ENCODE results near the gene RDH16. TPM values are rescaled to one million over a fixed set of nuclear protein-coding genes. Genes with fewer than 3 reads are reported as not detected.

The RDH16 gene
- total and polyA plus RNA-seq, 4 donors: 12.9 to 382 (median 219) TPM

DNA sequence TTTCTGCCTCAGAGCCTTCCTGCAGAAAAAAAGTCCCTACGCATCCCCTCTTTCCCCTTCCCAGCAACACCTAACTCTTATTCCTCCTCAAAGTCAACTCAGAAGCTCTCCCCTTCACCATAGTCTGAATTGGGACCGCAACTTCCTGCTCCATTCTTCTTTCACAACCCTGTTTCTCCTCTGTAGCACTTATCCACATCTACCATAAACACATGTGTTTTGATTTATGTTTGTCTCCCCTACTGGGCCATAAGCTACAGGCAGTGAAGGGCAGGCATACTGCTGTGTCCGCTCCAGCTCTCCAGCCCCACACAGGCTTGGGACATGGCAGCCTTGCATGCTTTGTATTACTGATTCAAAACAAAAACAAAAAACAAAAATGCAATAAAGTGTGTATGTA is 29.1 kb downstream of the RDH16 start:
- no peaks in the 10 kb centered on the region for H3K36me3 ChIP-seq (ENCODE audit: control insufficient read depth in 4 of 4, insufficient read depth in 3 of 4, low read depth in 1 of 4, low read length in 3 of 4)
- TF ChIP-seq RXRA (IDR thresholded peaks at IDR 0.05) (no peak), EGR1 (IDR thresholded peaks at IDR 0.05; ENCODE audit: low read depth in 2 of 2) (no peak), RAD21 (IDR thresholded peaks at IDR 0.05) (no peak), HNF4G (IDR thresholded peaks at IDR 0.05) (no peak), HNF4A (conservative IDR thresholded peaks at IDR 0.05) (no peak), FOXA1 (IDR thresholded peaks at IDR 0.05) (no peak), JUND (IDR thresholded peaks at IDR 0.05) (no peak), GABPA (IDR thresholded peaks at IDR 0.05 in 1 of 2, conservative IDR thresholded peaks at IDR 0.05 in 1 of 2) (no peak), SP1 (IDR thresholded peaks at IDR 0.05) (no peak)
- TF ChIP-seq, protein P1, sequence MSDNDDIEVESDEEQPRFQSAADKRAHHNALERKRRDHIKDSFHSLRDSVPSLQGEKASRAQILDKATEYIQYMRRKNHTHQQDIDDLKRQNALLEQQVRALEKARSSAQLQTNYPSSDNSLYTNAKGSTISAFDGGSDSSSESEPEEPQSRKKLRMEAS (IDR thresholded peaks at IDR 0.05): no peak
- TF ChIP-seq, protein P2, sequence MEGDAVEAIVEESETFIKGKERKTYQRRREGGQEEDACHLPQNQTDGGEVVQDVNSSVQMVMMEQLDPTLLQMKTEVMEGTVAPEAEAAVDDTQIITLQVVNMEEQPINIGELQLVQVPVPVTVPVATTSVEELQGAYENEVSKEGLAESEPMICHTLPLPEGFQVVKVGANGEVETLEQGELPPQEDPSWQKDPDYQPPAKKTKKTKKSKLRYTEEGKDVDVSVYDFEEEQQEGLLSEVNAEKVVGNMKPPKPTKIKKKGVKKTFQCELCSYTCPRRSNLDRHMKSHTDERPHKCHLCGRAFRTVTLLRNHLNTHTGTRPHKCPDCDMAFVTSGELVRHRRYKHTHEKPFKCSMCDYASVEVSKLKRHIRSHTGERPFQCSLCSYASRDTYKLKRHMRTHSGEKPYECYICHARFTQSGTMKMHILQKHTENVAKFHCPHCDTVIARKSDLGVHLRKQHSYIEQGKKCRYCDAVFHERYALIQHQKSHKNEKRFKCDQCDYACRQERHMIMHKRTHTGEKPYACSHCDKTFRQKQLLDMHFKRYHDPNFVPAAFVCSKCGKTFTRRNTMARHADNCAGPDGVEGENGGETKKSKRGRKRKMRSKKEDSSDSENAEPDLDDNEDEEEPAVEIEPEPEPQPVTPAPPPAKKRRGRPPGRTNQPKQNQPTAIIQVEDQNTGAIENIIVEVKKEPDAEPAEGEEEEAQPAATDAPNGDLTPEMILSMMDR (IDR thresholded peaks at IDR 0.05; ENCODE audit: low read depth, low read length, missing input control): no peak
- no peak overlapping the region for H3K9ac ChIP-seq (ENCODE audit: low read depth in 1 of 2, low read length in 2 of 2)
- DNase-seq (ENCODE audit: low spot score): no peak
- H3K27me3 ChIP-seq (ENCODE audit: control insufficient read depth in 4 of 4, insufficient read depth in 4 of 4, low read length in 3 of 4): no peaks in the 10 kb centered on the region
- no peaks in the 10 kb centered on the region for H3K4me1 ChIP-seq (ENCODE audit: control insufficient read depth in 4 of 4, insufficient read depth in 4 of 4, low read length in 3 of 4)
- H3K4me3 ChIP-seq (ENCODE audit: low read depth in 1 of 3, low read length in 3 of 3): no peak overlapping the region
- H3K27ac ChIP-seq (ENCODE audit: low read depth in 1 of 2, low read length in 2 of 2): no peak overlapping the region
- 65% methylated on average over 3 of the region's 3 CpGs for WGBS
- H3K9me3 ChIP-seq (ENCODE audit: control insufficient read depth in 4 of 4, low read length in 3 of 4): no peaks in the 10 kb centered on the region

DNA sequence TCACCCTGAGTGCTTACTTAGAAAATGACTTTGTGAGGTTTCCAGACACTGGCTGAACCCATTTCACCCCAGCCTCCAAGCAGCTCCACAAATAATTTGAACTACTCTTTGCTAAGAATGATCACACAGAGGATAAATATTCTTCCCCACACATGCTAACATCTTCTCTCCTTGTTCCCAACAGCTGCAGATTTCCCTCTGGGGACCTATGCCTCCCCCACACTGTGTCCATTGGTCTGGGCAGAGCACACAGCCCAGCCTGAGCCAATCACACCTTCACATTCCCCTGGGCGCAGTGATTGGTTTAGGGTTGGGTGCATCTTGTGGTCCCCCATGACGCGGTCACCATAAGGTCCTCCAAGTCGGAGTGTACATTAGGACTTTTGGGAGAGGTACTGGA is 30.1 kb downstream of the RDH16 start:
- Histone ChIP-seq H3K36me3 (ENCODE audit: control insufficient read depth in 4 of 4, insufficient read depth in 3 of 4, low read depth in 1 of 4, low read length in 3 of 4) (no peaks in the 10 kb centered on the region), H3K27ac (ENCODE audit: low read depth in 1 of 2, low read length in 2 of 2) (no peak overlapping the region), H3K4me1 (ENCODE audit: control insufficient read depth in 4 of 4, insufficient read depth in 4 of 4, low read length in 3 of 4) (no peaks in the 10 kb centered on the region), H3K27me3 (ENCODE audit: control insufficient read depth in 4 of 4, insufficient read depth in 4 of 4, low read length in 3 of 4) (no peaks in the 10 kb centered on the region), H3K9me3 (ENCODE audit: control insufficient read depth in 4 of 4, low read length in 3 of 4) (no peaks in the 10 kb centered on the region), H3K4me3 (ENCODE audit: low read depth in 1 of 3, low read length in 3 of 3) (no peak overlapping the region), H3K9ac (ENCODE audit: low read depth in 1 of 2, low read length in 2 of 2) (no peak overlapping the region)
- DNase-seq (ENCODE audit: low spot score): no peak
- 96% methylated on average over 4 of the region's 4 CpGs for WGBS
- TF ChIP-seq, protein P1 (IDR thresholded peaks at IDR 0.05): no peak
- no peak for TF ChIP-seq YY1 (IDR thresholded peaks at IDR 0.05)
- TF ChIP-seq, protein P3, sequence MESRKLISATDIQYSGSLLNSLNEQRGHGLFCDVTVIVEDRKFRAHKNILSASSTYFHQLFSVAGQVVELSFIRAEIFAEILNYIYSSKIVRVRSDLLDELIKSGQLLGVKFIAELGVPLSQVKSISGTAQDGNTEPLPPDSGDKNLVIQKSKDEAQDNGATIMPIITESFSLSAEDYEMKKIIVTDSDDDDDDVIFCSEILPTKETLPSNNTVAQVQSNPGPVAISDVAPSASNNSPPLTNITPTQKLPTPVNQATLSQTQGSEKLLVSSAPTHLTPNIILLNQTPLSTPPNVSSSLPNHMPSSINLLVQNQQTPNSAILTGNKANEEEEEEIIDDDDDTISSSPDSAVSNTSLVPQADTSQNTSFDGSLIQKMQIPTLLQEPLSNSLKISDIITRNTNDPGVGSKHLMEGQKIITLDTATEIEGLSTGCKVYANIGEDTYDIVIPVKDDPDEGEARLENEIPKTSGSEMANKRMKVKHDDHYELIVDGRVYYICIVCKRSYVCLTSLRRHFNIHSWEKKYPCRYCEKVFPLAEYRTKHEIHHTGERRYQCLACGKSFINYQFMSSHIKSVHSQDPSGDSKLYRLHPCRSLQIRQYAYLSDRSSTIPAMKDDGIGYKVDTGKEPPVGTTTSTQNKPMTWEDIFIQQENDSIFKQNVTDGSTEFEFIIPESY (IDR thresholded peaks at IDR 0.05): no peak
- no peak for TF ChIP-seq JUND (IDR thresholded peaks at IDR 0.05)
- no peak for TF ChIP-seq TAF1 (conservative IDR thresholded peaks at IDR 0.05)
- no peak for TF ChIP-seq HNF4G (IDR thresholded peaks at IDR 0.05)
- no peak for TF ChIP-seq SP1 (IDR thresholded peaks at IDR 0.05)
- no peak for TF ChIP-seq HNF4A (conservative IDR thresholded peaks at IDR 0.05)
- TF ChIP-seq RAD21 (IDR thresholded peaks at IDR 0.05): no peak
- no peak for TF ChIP-seq RXRA (IDR thresholded peaks at IDR 0.05)
- TF ChIP-seq, protein P4, sequence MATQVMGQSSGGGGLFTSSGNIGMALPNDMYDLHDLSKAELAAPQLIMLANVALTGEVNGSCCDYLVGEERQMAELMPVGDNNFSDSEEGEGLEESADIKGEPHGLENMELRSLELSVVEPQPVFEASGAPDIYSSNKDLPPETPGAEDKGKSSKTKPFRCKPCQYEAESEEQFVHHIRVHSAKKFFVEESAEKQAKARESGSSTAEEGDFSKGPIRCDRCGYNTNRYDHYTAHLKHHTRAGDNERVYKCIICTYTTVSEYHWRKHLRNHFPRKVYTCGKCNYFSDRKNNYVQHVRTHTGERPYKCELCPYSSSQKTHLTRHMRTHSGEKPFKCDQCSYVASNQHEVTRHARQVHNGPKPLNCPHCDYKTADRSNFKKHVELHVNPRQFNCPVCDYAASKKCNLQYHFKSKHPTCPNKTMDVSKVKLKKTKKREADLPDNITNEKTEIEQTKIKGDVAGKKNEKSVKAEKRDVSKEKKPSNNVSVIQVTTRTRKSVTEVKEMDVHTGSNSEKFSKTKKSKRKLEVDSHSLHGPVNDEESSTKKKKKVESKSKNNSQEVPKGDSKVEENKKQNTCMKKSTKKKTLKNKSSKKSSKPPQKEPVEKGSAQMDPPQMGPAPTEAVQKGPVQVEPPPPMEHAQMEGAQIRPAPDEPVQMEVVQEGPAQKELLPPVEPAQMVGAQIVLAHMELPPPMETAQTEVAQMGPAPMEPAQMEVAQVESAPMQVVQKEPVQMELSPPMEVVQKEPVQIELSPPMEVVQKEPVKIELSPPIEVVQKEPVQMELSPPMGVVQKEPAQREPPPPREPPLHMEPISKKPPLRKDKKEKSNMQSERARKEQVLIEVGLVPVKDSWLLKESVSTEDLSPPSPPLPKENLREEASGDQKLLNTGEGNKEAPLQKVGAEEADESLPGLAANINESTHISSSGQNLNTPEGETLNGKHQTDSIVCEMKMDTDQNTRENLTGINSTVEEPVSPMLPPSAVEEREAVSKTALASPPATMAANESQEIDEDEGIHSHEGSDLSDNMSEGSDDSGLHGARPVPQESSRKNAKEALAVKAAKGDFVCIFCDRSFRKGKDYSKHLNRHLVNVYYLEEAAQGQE (IDR thresholded peaks at IDR 0.05): no peak
- no peak for TF ChIP-seq FOXA1 (IDR thresholded peaks at IDR 0.05)
